ENCODE data around the gene R3HDM2.

Gene R3HDM2

DNA sequence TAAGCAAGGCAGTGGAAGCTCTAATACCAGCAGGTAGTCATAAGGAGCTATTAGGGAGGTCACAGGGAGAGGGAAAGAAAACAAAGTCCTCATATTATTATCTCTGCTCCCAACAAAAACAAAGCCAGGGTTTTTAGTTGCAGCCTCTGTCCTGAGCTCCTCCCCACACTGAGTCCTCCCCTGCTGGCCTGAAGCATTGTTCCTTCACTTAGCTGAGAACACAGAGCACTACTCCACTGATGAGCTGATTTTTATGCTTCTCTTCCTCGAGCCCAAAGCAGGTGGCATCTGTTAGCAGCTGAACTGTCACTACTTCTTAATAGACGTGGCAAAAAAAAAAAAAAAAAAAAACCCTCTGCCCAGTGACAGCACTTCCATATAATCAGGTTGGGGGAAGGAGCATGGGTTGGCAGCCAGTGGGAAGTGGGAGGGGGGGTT, 169.4 kb downstream of the R3HDM2 start:
- DNase-seq = no peak

DNA sequence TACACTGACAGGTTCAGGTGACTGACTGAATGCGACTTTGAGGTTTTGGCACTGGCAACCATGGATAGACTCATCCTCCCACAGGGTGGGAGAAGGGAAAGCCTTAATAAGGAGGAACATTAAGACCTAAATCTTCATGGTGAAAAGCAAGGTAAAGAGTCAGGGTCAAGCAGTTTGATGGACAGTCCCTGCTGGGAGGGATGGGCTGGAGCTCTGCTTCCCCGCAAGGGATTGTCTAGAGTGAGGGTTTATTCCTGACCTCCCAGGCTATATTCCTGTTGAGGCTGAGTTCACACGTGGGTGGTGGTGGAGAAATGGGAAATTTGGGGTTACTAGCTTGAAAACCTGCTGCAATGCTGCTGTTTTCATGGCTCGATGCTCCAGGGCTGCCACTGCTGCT, 170.5 kb downstream of the R3HDM2 start:
- no peak for DNase-seq

DNA sequence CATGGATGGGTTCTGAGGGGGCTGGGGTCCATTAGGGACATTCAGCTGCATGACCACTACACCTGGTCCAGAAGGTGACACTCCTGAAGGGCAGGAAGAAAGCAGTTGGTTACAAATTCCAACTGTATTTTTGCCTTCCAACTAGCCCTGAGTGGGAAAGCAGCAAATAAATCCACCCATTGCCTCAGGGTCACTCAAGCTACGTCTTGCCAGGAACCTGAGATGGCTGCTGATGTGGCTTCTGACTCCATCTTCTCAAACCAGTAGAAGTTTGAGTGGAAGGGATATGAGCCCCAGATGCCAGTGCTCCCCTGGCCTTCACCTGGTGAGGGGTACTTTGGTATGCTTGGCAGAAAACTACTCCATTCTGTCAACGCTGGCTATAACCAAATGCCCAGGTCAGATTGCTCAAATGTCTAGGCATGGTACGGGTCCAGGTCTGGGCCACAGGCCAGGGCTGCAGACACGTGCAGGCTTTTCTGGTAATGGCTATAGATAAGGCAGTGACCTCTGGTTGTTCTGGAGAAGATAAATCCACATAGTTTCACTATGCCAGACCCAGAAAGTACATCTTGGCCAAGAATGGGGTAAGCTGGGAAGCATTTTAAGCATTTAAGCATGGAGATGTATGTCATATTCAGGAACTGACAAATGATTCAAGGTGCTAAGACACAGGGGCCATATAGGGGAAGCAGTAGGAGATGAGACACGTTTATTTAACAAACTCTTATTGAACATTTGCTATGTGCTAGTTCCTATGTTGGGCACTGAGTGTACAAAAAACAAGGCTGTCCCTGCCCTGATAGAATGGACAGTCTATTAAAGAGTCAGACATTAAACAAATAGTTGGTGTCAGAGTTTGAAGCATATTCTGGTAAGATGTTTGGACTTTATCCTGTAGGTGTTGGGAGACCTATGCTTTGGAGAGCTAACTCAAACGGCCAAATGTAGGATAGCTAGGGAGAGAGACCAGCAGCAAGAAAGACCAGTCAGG, 171.6 kb downstream of the R3HDM2 start:
- no peak for DNase-seq

DNA sequence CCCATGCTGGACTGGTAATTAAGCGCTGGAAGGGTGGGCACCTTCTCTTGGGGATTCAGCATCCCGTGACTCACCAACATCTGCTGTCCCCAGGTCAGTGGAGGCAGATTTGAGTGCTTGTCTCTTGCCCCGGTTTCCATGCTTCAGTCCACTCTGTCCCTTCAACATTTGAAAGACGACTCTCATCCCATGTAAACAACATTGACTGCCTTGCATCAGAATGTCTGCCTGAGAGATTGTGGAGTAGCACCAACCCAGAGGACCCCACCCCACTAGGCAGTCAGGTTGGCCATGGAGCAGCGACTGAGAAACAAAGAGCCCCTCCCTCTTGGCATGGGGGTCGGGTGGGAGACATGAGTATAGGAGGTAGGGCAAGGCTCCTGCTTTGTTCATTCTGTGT, 174.9 kb downstream of the R3HDM2 start:
- DNase-seq = no peak

DNA sequence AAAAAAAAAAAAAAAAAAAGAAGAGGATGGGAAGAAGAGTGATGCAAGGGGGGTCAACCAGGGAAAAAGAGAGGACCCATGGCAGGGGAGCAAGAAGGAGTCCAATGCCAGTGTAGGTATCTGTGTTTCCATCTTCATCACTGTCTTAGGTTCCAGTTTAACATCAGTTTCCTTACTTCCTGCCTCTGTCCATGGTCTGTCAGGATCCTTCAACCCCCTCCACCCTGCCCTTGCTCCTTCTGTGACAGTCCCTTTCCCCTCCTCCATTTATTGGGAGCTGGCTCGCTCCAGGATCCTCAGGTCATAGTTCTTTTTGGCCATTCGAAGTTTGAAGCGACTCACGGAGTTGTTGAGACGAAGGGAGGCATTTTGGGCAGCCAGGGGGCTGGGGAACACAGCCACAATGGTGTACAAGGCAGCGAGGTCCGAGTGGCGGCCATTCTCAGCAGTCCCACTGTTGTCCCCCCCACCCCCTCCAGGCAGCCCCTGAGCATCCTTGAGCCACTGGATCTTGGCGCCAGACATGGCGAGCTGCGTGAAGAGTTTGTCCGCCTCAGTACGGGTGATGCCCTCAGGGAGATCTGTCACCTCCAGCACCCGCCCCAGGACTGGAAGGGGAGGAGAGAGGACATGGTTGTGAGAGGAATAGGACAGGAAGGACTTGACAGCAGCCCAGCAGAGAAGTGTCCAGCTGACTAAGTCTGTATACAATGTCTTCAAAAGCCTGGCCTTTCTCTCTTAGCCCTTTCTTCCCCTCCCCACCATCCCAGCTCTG, 176.2 kb downstream of the R3HDM2 start:
- DNase-seq = no peak

DNA sequence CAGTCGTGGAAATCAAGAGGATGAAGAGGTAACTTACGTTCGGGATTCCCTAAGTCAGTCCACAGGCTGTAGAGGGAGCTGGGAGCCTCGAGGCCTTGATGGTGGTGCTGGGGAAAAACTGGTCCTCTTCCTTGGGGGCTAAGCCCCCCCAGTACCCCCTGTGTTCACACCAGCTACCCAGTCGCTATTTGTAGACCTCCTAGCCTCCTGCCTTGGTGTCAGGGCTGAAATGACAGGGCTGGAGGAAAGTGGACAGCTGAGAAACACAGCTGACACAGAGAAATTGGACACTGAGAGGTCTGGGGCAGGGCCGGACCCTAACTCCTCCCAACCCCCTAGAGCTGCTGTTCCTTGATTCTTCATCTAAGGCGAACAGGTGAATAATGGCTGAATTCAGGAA, 179.9 kb downstream of the R3HDM2 start, which contains the start of gene STAC3:
Gene STAC3, minus strand, starts transcription at position 232 of the 400 bp plus-strand sequence. CDS start 1,551 bp downstream, outside the sequence.
- DNase-seq = no peak

DNA sequence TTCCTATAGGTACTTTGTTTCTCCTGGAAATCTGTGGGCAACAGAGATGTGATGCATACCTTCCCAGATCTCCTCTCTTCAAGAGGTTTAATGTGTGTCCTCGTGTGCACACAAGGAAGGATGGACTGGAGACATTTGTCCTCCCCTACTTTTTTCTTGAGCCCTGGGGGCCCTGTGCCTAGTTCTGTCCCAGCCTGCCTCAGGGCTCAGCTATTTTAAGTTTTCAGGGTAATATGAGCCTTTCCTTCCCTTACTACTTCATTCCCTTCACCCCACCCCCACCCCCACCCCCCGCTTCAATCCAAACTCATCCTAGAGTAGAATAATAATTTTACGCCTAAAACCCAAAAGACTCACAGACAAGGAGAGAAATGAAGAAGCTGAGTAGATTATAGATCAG, 180.3 kb downstream of the R3HDM2 start:
- no peak for DNase-seq

DNA sequence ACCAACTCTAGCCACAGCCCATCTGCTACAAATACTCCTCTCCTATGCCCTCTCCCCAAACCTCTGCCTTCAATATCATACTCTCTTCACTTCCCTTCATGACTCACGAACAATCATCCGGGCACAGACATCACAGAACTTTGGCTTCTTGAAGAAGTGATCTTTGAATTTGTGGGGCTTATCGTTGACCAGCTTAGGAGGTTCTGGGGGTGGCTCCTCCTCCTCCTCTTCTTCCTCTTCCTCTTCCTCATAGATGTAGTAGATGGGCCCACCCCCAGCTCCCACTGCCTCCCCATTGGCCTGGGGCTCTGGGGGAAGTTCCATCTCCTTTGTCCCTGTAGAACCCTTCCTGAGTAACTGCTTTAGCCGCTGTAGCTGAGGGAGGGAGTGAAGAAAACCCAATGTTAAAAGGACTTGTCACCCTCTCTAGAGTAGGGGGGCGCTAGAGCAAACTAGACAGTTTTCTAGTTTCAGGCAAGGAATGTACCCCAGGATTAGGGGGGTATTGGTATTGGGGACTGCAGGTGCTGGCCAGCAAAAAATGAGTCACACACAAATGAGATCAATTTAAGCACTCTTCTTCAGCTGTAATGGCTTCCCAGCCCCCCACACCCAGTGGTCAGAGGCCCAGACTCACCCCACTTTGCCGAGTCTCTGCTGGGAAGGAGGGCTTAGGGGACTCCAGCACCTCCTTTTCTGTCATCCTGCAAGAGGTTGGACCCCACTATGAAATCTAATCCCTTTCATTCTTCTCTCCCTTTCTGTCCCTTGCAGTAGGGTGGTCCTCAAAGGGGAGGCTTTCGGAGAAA, 181.7 kb downstream of the R3HDM2 start:
- DNase-seq = no peak

DNA sequence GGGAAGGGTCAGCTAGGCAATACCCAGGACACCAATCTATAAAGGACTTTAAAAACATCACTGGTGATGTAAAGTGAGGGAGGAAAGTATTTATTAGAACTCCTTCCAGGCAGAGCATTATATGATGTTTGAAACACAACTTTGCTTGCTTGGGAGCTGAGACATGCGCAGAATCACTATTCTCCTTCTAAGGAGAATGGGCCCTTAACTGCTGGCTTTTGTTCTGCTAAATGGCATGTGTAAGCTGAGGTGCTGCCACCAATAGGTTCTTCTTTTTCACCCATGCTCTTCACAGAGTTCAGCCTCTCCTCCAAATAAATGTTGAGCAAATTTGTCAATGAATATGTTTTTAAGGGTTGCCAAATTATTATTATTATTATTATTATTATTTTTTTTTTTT, 183.8 kb downstream of the R3HDM2 start:
- no peak for DNase-seq

DNA sequence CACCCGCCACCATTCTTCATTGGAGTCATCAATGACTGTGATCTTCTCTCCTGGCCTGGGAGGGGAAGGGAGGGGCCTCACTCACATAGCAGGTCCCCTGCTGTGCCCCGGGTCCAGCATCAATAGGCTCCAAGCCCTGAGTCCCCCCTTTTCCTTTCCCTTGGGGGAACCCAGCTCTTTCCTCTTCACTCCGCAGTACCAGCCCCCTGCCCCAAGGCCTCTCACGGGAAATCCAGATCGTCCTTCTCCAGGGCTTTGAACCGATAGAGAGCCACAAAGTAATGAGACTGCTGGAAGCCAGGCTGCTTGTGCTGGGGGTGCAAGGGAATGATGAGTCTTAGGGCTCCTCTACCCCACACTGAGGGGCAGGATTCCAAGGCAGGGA, 186.5 kb downstream of the R3HDM2 start:
- no peak for DNase-seq

DNA sequence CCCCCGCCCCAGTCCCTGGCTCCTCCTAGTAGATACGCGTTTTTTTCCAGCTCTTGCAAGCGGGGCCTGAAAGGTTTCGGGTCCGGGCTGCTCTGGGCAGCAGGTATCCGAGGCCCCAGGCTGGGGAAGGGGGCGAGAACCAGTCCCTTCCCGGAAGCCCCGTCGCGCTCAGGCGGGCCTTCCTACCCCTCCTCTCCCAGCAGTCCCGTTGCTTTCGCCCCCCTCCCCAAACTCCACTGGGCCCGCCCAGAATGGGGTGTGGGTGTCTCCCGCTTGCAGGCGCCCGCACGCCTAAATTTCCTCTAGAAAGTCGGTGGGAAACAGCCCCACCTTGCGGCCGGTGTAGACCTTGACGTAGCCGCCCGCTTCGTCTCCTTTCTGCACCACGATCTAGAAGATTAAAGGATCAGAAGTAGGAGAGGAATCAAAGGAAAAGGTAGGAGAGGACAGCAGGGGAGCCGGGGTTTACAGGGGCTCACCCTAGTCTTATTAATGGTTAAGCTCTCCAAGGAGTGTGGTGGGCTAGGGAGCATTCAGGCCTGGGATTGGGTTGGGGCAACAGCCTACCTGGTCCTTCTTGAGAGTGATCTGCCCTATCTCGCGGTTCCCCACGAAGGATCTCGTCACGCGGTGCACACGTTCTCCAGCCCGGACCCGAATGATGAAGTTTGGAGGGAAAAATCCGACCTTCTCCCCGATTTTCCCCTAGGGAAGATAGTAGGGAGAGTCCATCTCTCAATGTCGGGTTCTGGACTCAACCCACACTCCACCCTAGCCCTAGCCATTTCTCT, 187.1 kb downstream of the R3HDM2 start:
- DNase-seq = peak; percentile 65

DNA sequence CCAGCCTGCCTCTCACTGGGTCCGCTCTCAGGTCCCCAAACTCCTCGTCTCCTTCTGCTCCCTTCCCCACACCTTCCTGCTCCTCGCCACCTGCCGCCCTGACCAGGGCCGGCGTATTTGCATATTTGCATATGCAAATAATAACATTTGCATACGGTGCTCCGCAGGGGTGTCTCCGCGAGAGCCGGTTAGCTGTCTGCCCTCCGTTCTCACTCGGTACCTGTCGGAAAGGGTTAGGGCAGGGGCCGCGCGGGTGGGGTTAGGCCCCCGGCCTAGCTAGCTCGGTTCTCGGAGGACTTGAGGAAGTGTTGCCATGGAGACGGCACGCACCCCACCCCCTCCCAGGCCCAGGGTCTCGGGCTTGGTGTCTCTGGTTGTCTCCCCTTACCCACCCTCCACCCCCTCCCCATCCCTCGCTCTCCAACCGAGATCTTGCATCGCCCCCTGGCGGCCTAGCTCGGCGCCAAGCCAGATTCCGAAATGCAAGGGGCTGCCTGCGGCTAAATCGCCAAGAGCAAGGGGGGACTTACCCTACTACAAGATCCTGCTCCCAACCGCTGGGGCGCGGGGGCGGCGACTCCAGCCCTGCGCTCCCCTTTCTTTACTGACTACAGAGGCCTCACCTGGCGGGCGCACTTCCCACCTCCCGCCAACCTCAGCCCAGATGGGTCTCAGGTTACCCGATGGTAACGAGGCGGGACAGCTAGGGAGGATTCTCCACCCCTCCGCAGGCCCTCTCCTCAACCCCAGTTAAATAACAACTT, 188.0 kb downstream of the R3HDM2 start:
- DNase-seq = peak; percentile 53

DNA sequence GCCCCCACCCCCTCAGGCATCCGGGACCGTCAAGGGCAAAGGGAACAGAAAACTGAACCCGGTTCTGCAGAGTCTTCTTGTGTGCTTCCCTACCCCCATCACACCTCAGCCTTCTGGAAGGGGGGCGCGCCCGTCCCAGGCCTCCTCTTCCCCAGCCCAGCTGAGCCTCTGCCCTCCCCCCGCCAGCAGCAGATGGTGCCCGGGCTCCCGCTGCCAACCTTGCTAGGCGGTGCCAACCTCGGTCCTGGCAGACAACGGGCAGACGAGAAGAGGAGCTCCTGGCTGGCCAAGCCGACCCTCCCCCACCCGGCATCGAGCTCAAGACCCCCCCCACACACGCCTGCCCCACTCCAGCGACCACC, 188.5 kb downstream of the R3HDM2 start:
- no peak for DNase-seq

DNA sequence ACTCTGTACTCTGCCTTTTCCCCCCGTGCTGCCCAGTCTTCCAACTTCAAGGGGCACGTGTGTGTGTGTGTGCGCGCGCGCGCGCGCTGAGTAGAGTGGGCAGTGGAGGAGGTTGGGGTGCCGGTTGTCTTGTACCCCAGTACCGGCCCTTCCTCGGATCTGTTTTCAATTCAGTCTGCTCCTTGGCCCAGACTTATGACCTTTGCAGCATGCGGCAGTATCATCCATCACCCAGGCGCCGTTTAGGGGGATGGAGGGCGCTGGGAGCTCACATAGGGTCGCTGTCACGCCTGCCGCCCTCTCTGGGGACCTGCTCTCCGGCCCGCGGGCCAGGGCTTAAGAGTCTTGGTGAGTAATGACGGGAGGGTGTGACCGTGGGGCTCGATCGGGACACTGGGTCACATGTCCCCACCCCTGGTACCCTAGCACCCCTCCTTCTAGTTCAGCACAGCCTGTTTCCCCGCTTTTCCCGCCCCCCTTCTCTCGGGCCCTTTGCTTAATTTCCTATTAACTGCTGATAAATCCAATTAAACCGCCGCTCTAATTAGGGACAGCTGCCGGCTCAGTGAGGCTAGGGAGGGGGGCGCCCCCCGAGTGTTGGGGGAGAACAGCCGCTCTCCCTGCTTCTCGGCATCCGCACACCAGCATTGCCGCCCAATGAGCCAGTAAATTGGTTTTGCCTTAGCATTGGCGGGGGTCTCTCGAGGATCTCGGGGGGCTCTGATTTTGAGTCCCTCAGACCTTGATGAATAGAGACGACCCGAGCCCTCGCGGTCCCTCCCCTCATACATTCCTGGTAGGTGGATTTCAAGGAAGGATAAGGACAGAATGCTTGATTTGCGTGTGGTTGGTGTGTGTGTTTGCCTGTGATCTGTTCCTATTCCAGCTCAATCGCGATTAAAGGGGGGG, 189.2 kb downstream of the R3HDM2 start:
- DNase-seq = no peak

DNA sequence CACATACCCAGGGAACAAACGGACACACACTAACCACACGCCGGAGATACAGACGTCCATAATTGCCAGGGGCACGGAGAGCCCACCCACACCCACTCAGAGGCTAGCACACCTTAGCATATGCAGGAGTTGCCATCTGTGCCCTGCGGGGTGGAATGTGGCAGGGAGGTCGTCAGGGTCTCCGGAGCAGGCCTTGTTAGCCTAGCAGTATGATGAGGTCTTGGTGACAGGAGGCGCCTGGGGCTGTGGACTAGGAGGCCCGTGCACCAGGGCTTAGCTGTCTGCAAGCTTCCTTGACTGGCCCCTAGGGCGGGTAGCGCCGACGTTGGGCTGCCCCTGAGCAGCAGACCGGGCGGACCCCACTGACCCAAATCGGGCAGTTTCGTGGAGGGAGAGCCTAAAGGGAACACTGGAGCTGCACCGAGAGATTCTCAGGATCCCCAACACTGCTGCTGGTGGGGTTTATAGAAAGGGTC, 189.9 kb downstream of the R3HDM2 start:
- no peak for DNase-seq

DNA sequence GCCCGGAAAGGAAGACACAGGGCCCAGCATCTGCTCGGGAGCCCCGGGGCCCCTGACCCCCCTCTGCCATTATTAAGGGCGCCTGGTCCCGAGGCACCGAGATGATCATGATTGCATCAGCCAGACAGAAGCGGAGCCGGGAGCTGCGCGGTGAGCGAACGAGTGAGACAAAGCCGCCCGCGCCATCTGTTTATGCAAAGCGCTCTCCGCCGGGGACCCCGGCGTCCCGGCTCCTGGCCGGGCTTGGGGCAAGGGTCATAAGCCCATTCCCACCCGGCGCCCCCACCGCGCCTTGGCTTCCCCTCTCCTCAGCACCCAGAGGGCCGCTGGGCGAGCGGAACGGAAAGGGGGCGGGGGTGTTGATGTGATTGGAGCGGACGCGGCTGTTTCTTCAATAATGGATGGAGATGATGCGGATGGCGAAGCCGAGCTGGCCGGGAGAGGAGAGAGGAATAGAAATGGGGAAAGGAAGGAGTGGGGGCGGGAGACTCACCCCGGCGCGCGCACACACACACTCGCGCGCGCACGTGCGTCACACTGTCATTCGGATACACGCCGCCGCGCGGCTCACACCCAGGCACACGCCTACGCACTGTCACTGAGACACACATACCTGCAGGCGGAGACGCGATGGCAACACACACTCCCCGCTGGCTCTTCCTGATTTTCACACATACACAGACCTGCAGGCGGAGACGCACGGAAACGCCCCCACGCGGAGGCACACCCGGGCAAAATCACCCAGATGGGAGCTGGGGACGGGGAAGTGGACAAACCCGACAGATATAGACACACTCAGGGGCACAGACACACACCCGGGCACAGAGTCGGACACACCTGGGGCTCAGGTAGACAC, 190.5 kb downstream of the R3HDM2 start:
- peak; percentile 66 for DNase-seq

DNA sequence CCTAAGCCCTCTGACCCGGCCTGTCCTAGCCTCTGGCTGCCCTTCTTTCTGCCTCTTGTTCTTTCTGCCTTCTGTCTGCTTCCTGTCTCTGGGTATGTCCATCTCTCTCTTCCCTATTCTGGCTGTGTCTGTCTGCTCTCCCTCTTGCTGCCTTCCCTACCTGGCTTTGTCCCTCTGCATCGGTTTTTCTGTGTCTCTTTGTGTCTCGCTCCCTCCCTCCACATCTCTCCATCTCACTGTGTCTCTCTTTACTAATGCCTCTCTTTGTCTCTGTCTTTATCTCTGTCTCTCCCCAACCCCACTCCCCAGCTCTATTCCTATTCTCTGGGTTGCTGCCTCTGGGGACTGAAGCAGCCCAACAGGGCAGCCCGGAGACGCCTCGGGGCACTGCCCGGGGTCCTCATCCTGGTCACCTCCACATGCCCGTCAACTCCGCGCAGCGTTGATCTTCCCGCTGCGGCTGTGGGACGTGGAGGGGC, 191.2 kb downstream of the R3HDM2 start:
- DNase-seq = no peak

DNA sequence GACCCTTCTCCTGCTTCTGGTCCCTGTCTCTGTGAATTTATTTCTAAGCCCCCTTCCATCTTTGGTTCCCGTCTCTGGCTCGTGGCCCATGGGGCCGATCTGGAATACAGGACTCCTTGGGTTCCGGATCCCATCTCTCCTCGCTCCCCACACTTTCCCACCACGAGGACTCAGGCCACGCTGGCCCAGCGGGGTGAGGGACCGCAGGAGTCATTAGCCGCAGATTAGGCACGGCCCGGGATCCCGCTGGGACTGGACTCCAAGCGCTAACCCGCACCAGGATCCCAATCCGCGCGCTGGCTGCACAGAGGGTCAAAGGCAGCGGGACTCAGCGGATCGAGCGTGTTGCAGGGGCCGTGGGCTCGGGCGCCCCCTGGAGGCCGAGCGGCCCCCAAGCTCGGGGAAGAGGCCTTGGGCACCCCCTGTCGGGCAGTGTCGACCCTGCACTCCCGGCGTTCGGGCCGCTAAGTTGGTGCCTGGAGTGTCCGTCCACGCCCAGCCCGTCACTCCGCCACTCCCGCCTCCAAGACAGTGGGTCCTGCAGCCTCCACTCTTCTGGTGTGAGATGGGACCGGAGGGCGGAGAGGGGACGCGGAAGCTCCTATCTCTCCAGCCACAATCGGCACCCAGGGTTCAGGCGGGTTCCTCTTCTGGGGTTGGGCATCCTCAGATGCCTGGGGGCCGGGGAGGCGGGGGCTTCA, 191.8 kb downstream of the R3HDM2 start:
- DNase-seq = peak; percentile 86
